IMR-90 (cell line): ENCODE data around the gene AGTPBP1. TPM values are rescaled to one million over a fixed set of nuclear protein-coding genes. Genes with fewer than 3 reads are reported as not detected.
"Not testable (repeated sequence)": the region's sequence is repeated elsewhere in the genome, so short reads cannot be mapped to it uniquely, and the experiment has no call there.

ENCODE experiments used
- ATAC-seq: fragments of 200-7000 bp; cut with Tn5 transposase; 2 replicates; pipeline ENCODE4 v1.9.1; 2020; ENCODE audit warnings: low read depth, mild to moderate bottlenecking, moderate library complexity
- BruUV-seq: library from RNA; stranded (reverse); fragments of 400-500 nt; replicated peaks from 2 replicates; lab custom pipeline; 2021; lab: Mats Ljungman, UMichigan
- CTCF ChIA-PET: fragments of 300-600 bp; formaldehyde crosslinking; extraction: SDS; loops from one replicate; lab custom pipeline; 2021; ENCODE audit warnings: antibody characterized with exemption; lab: Yijun Ruan, JAX
- POLR2A ChIA-PET: fragments of 300-600 bp; sonication (Branson Sonifier 250); formaldehyde crosslinking; loops from one replicate; lab custom pipeline; 2022; ENCODE audit warnings: antibody characterized with exemption; ENCODE audit not compliant: unreplicated experiment; lab: Charles Lee
- DNase-seq: peaks from one replicate; pipeline ENCODE4 v3.0.0; 2013
- H2AFZ ChIP-seq: replicated peaks from 2 replicates; pipeline ENCODE3; 2013; ENCODE audit warnings: low read length, mild to moderate bottlenecking; ENCODE audit not compliant: poor library complexity
- H2AK5ac ChIP-seq: 2 replicates; pipeline ENCODE4 v1.6.1; 2013; ENCODE audit warnings: low read depth, low read length, inconsistent platforms
- H2AK9ac ChIP-seq: replicated peaks from 2 replicates; pipeline ENCODE3; 2013; ENCODE audit warnings: mild to moderate bottlenecking, low read depth, low read length, moderate library complexity; ENCODE audit not compliant: poor library complexity
- H2BK120ac ChIP-seq: 2 replicates; pipeline ENCODE4 v1.6.1; 2013; ENCODE audit warnings: low read depth, low read length, inconsistent platforms
- H2BK15ac ChIP-seq: 3 replicates; pipeline ENCODE4 v1.6.1; 2013; ENCODE audit warnings: low read depth, low read length, inconsistent platforms
- H2BK20ac ChIP-seq: 2 replicates; pipeline ENCODE4 v1.6.1; 2013; ENCODE audit warnings: low read depth, mild to moderate bottlenecking, inconsistent platforms, low read length, moderate library complexity
- H2BK5ac ChIP-seq: 2 replicates; pipeline ENCODE4 v1.6.1; 2013; ENCODE audit warnings: mild to moderate bottlenecking, low read depth, low read length, inconsistent platforms; ENCODE audit not compliant: poor library complexity, severe bottlenecking
- H3K14ac ChIP-seq: replicated peaks from 2 replicates; pipeline ENCODE4 v1.6.1; 2013; ENCODE audit warnings: low read depth, low read length, inconsistent platforms
- H3K18ac ChIP-seq: 2 replicates; pipeline ENCODE4 v1.6.1; 2013; ENCODE audit warnings: low read depth, low read length, control low read depth
- H3K23ac ChIP-seq: 2 replicates; pipeline ENCODE4 v1.6.1; 2013; ENCODE audit warnings: low read depth, low read length, inconsistent platforms
- H3K27ac ChIP-seq: 2 replicates; pipeline ENCODE4 v1.5.1; 2013; ENCODE audit warnings: mild to moderate bottlenecking, control low read depth, low read length; ENCODE audit not compliant: insufficient read depth
- H3K27me3 ChIP-seq: 2 replicates; pipeline ENCODE4 v1.6.1; 2013; ENCODE audit warnings: low read length; ENCODE audit not compliant: control insufficient read depth, insufficient read depth
- H3K36me3 ChIP-seq: 2 replicates; pipeline ENCODE4 v1.6.1; 2013; ENCODE audit warnings: low read length, mixed read lengths; ENCODE audit not compliant: control insufficient read depth, insufficient read depth
- H3K4ac ChIP-seq: 2 replicates; pipeline ENCODE4 v1.6.1; 2013; ENCODE audit warnings: low read depth, low read length, inconsistent platforms
- H3K4me1 ChIP-seq: 2 replicates; pipeline ENCODE4 v1.6.1; 2013; ENCODE audit warnings: low read length, mixed read lengths; ENCODE audit not compliant: control insufficient read depth, insufficient read depth
- H3K4me2 ChIP-seq: 2 replicates; pipeline ENCODE4 v1.6.1; 2013; ENCODE audit warnings: low read depth, mild to moderate bottlenecking, control low read depth, low read length, moderate library complexity
- H3K4me3 ChIP-seq: 2 replicates; pipeline ENCODE4 v1.5.1; 2013; ENCODE audit warnings: low read depth, mild to moderate bottlenecking, control low read depth, low read length, moderate library complexity; ENCODE audit not compliant: insufficient read depth
- H3K56ac ChIP-seq: 2 replicates; pipeline ENCODE4 v1.6.1; 2013; ENCODE audit warnings: low read length, inconsistent platforms; ENCODE audit not compliant: insufficient read depth; ENCODE audit errors: extremely low read depth
- H3K79me1 ChIP-seq, 2 experiments: 2 replicates each; pipeline ENCODE4 v1.6.1; 2013; ENCODE audit warnings: low read length in 2 of 2, inconsistent platforms in 1 of 2, low read depth in 1 of 2
- H3K9ac ChIP-seq: 2 replicates; pipeline ENCODE4 v1.6.1; 2013; ENCODE audit warnings: low read depth, low read length, control low read depth
- H3K9me1 ChIP-seq: 2 replicates; pipeline ENCODE4 v1.6.1; 2013; ENCODE audit warnings: low read length, inconsistent platforms; ENCODE audit not compliant: insufficient read depth
- H3K9me3 ChIP-seq: 2 replicates; pipeline ENCODE4 v1.6.1; 2013; ENCODE audit warnings: low read length; ENCODE audit not compliant: control insufficient read depth, insufficient read depth
- H4K20me1 ChIP-seq: 2 replicates; pipeline ENCODE4 v1.6.1; 2013; ENCODE audit warnings: low read length, inconsistent platforms; ENCODE audit not compliant: insufficient read depth
- H4K5ac ChIP-seq: 2 replicates; pipeline ENCODE4 v1.6.1; 2013; ENCODE audit warnings: mild to moderate bottlenecking, low read depth, low read length, control low read depth
- H4K8ac ChIP-seq, 2 experiments: 2 replicates each; pipeline ENCODE4 v1.6.1; 2013; ENCODE audit warnings: low read depth in 2 of 2, low read length in 2 of 2, control low read depth in 1 of 2, inconsistent platforms in 1 of 2
- H4K91ac ChIP-seq: 2 replicates; pipeline ENCODE4 v1.6.1; 2013; ENCODE audit warnings: low read depth, low read length, inconsistent platforms; ENCODE audit not compliant: insufficient read depth
- WGBS, 2 experiments: methylation state at CpG; one replicate each; pipeline versions ENCODE4 v1.1.5 to v1.1.7; 2013; ENCODE audit warnings: missing lambda C conversion rate in 2 of 2; ENCODE audit not compliant: insufficient read length in 1 of 2; ENCODE audit errors: extremely low coverage in 2 of 2; 5-methylcytosine and 5-hydroxymethylcytosine counted together
- dilution Hi-C: fragments of 300-500 bp; cut with HindIII; formaldehyde crosslinking; loops from one replicate; pipeline ENCODE4 v1.14.3; 2018; ENCODE audit warnings: low sequenced_read_pairs; ENCODE audit not compliant: unreplicated experiment
- in situ Hi-C: fragments of 300-500 bp; cut with MboI; formaldehyde crosslinking; loops from 3 replicates; pipeline ENCODE4 v1.14.3; 2019; ENCODE audit warnings: low sequenced_read_pairs, inconsistent platforms, mixed read lengths
- intact Hi-C: fragments of 100-400 bp; cut with micrococcal nuclease; formaldehyde crosslinking; loops from 2 replicates; pipeline ENCODE4 v1.10.0; 2022
- polyA plus RNA-seq, 3 experiments: library from polyadenylated mRNA; depleted of rRNA; stranded (reverse); fragments of >200 nt; gene quantifications; 2 replicates each; pipeline ENCODE4 v1.2.3, GENCODE V29; 2012; ENCODE audit warnings: low replicate concordance in 1 of 3
- total RNA-seq: library from RNA; depleted of rRNA; stranded (reverse); fragments of >200 nt; gene quantifications from 2 replicates; pipeline ENCODE4 v1.2.3, GENCODE V29; 2012

Gene AGTPBP1
- total and polyA plus RNA-seq, 2 of the 4 experiments (the other 2 are of a cell fraction), result 3.3 to 9.0 TPM

DNA sequence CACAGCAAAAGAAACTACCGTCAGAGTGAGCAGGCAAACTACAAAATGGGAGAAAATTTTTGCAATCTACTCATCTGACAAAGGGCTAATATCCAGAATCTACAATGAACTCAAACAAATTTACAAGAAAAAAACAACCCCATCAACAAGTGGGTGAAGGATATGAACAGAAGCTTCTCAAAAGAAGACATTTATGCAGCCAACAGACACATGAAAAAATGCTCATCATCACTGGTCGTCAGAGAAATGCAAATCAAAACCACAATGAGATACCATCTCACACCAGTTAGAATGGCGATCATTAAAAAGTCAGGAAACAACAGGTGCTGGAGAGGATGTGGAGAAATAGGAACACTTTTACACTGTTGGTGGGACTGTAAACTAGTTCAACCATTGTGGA is 20.0 kb upstream of the AGTPBP1 start:
- H2AFZ ChIP-seq, H3K18ac ChIP-seq, H3K9me3 ChIP-seq, H3K9me1 ChIP-seq, H3K27ac ChIP-seq, H4K5ac ChIP-seq, BruUV-seq, H2BK20ac ChIP-seq, H3K56ac ChIP-seq, H2AK5ac ChIP-seq, H2BK15ac ChIP-seq, H4K91ac ChIP-seq, CTCF ChIA-PET, intact Hi-C loops, H3K79me1 ChIP-seq, H3K36me3 ChIP-seq, H4K8ac ChIP-seq, H3K14ac ChIP-seq, DNase-seq, H4K20me1 ChIP-seq, ATAC-seq, H2AK9ac ChIP-seq, H3K4me3 ChIP-seq, H3K4me1 ChIP-seq, in situ Hi-C loops, H3K4ac ChIP-seq, H3K9ac ChIP-seq, dilution Hi-C loops, H2BK5ac ChIP-seq, H3K4me2 ChIP-seq, H3K27me3 ChIP-seq, H3K23ac ChIP-seq, POLR2A ChIA-PET, H2BK120ac ChIP-seq: not testable (repeated sequence)
- WGBS, 2 experiments, result no CpG with 5 or more reads among the region's 3 CpGs

DNA sequence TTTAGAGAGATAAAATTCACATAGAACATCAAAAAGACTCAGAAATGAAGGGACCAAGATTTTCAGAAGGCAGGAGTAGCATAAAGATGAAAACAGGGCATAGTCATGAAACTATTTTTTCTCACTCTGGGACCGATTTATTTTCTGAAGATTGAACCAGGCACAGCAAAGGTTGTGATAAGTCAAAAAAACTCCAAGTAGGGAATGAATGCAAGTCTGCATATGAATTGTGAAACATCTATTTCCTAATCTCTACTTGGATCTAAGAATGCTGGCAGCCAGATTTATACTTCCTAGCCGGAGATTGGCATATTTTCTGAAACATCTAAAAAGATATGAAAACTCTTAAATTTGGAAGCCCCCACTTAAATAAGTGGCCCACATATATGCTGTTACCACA is 16.0 kb upstream of the AGTPBP1 start:
- in situ Hi-C loops, H2BK5ac ChIP-seq, H2AK9ac ChIP-seq, dilution Hi-C loops, H3K9ac ChIP-seq, CTCF ChIA-PET, H4K5ac ChIP-seq, ATAC-seq, H4K91ac ChIP-seq, H4K8ac ChIP-seq, H3K4me1 ChIP-seq, H3K36me3 ChIP-seq, H3K14ac ChIP-seq, H3K18ac ChIP-seq, intact Hi-C loops, H3K56ac ChIP-seq, H3K4me3 ChIP-seq, H3K27me3 ChIP-seq, H2AK5ac ChIP-seq, BruUV-seq, H3K4ac ChIP-seq, H3K23ac ChIP-seq, H3K9me1 ChIP-seq, POLR2A ChIA-PET, H2BK15ac ChIP-seq, H3K27ac ChIP-seq, H2BK120ac ChIP-seq, H3K79me1 ChIP-seq, DNase-seq, H2BK20ac ChIP-seq, H3K9me3 ChIP-seq, H3K4me2 ChIP-seq, H4K20me1 ChIP-seq, H2AFZ ChIP-seq: not testable (repeated sequence)
- WGBS, 2 experiments, result no CpG with 5 or more reads among the region's 2 CpGs
